Measurements from ENCODE around the gene SEMA6D. TPM values are rescaled to one million over a fixed set of nuclear protein-coding genes. Genes with fewer than 3 reads are reported as not detected.

Gene SEMA6D
- total RNA-seq, 1 donor: 8.0 TPM

GRCh38 chr15:47708161-47708980 is 8.9 kb upstream of the SEMA6D start:
- no peaks in the 10 kb centered on the region for H3K4me1 ChIP-seq (ENCODE audit: insufficient read depth, low read length)
- H3K4me3 ChIP-seq (ENCODE audit: insufficient read depth, low read length): no peak overlapping the region
- DNase-seq (ENCODE audit: insufficient read length, low spot score, missing footprints): no peak
- no peak overlapping the region for H3K27ac ChIP-seq (ENCODE audit: low read depth, low read length)
- TF ChIP-seq CTCF (IDR thresholded peaks at IDR 0.05; ENCODE audit: extremely low read depth, low read depth, low read length): no peak
- H3K4me2 ChIP-seq (ENCODE audit: insufficient read depth, low read length): no peak overlapping the region
- H2AFZ ChIP-seq (ENCODE audit: low read length): no peak overlapping the region
- H3K9me3 ChIP-seq (ENCODE audit: low read depth, low read length): no peaks in the 10 kb centered on the region
- no peaks in the 10 kb centered on the region for H3K36me3 ChIP-seq (ENCODE audit: insufficient read depth, low read length)
- H3K27me3 ChIP-seq (ENCODE audit: insufficient read depth, low read length): no peaks in the 10 kb centered on the region
- H4K20me1 ChIP-seq (ENCODE audit: insufficient read depth, low read length): no peaks in the 10 kb centered on the region
- H3K79me2 ChIP-seq (ENCODE audit: insufficient read depth, low read length): no peaks in the 10 kb centered on the region

- DNase-seq (ENCODE audit: insufficient read length, low spot score, missing footprints): peak; percentile 43
- peak; percentile 69 for TF ChIP-seq CTCF (IDR thresholded peaks at IDR 0.05; ENCODE audit: extremely low read depth, low read depth, low read length)
- Histone ChIP-seq H3K27ac (ENCODE audit: low read depth, low read length) (no peak overlapping the region), H4K20me1 (ENCODE audit: insufficient read depth, low read length) (no peaks in the 10 kb centered on the region), H3K4me1 (ENCODE audit: insufficient read depth, low read length) (peaks cover 3% of the 10 kb centered on the region), H3K79me2 (ENCODE audit: insufficient read depth, low read length) (no peaks in the 10 kb centered on the region), H3K9me3 (ENCODE audit: low read depth, low read length) (no peaks in the 10 kb centered on the region), H3K4me2 (ENCODE audit: insufficient read depth, low read length) (no peak overlapping the region), H3K4me3 (ENCODE audit: insufficient read depth, low read length) (no peak overlapping the region), H3K36me3 (ENCODE audit: insufficient read depth, low read length) (no peaks in the 10 kb centered on the region), H2AFZ (ENCODE audit: low read length) (peak overlapping the region; percentile 67), H3K27me3 (ENCODE audit: insufficient read depth, low read length) (peaks cover 22% of the 10 kb centered on the region)
Measured at GRCh38 chr15:47711655-47712054, 5.7 kb upstream of the SEMA6D start.

GRCh38 chr15:47715402-47715801 is 1.9 kb upstream of the SEMA6D start:
- Histone ChIP-seq H3K27ac (ENCODE audit: low read depth, low read length) (no peak overlapping the region), H3K27me3 (ENCODE audit: insufficient read depth, low read length) (peaks cover 54% of the 10 kb centered on the region), H2AFZ (ENCODE audit: low read length) (no peak overlapping the region), H3K79me2 (ENCODE audit: insufficient read depth, low read length) (no peaks in the 10 kb centered on the region), H3K4me3 (ENCODE audit: insufficient read depth, low read length) (no peak overlapping the region), H3K9me3 (ENCODE audit: low read depth, low read length) (no peaks in the 10 kb centered on the region), H4K20me1 (ENCODE audit: insufficient read depth, low read length) (no peaks in the 10 kb centered on the region), H3K4me2 (ENCODE audit: insufficient read depth, low read length) (no peak overlapping the region), H3K36me3 (ENCODE audit: insufficient read depth, low read length) (no peaks in the 10 kb centered on the region), H3K4me1 (ENCODE audit: insufficient read depth, low read length) (peaks cover 10% of the 10 kb centered on the region)
- TF ChIP-seq CTCF (IDR thresholded peaks at IDR 0.05; ENCODE audit: extremely low read depth, low read depth, low read length): no peak
- peak; percentile 62 for DNase-seq (ENCODE audit: insufficient read length, low spot score, missing footprints)

- H3K27me3 ChIP-seq (ENCODE audit: insufficient read depth, low read length): peaks cover 58% of the 10 kb centered on the region
- H2AFZ ChIP-seq (ENCODE audit: low read length): no peak overlapping the region
- H3K9me3 ChIP-seq (ENCODE audit: low read depth, low read length): no peaks in the 10 kb centered on the region
- DNase-seq (ENCODE audit: insufficient read length, low spot score, missing footprints): peak; percentile 81
- no peaks in the 10 kb centered on the region for H3K79me2 ChIP-seq (ENCODE audit: insufficient read depth, low read length)
- no peaks in the 10 kb centered on the region for H4K20me1 ChIP-seq (ENCODE audit: insufficient read depth, low read length)
- H3K27ac ChIP-seq (ENCODE audit: low read depth, low read length): no peak overlapping the region
- no peak overlapping the region for H3K4me2 ChIP-seq (ENCODE audit: insufficient read depth, low read length)
- no peaks in the 10 kb centered on the region for H3K36me3 ChIP-seq (ENCODE audit: insufficient read depth, low read length)
- no peak overlapping the region for H3K4me3 ChIP-seq (ENCODE audit: insufficient read depth, low read length)
- TF ChIP-seq CTCF (IDR thresholded peaks at IDR 0.05; ENCODE audit: extremely low read depth, low read depth, low read length): no peak
- H3K4me1 ChIP-seq (ENCODE audit: insufficient read depth, low read length): peaks cover 10% of the 10 kb centered on the region
Measured at GRCh38 chr15:47715856-47716445, 1.4 kb upstream of the SEMA6D start.

All from osteoblast (primary cell).